NCI-H345 (cell line): ENCODE data around the gene FAM120A.

Experiments used
- DNase-seq: peaks from one replicate; lab custom pipeline; 2025; lab: John Stamatoyannopoulos, UW

FAM120A gene

GRCh38 chr9:93446073-93446472, 5.4 kb upstream of the FAM120A start:
- no peak for DNase-seq

- DNase-seq: no peak
These were observed 3.8 kb upstream of the FAM120A start for GRCh38 chr9:93447655-93448054.

GRCh38 chr9:93451849-93452709, 594 bp downstream of the FAM120A start:
- peak; percentile 19 for DNase-seq

- DNase-seq: peak; percentile 33
These were observed 1.2 kb downstream of the FAM120A start for GRCh38 chr9:93452710-93453046.

- peak; percentile 90 for DNase-seq
These were observed 1.8 kb downstream of the FAM120A start, which contains the start of gene FAM120AOS for GRCh38 chr9:93453047-93453914. Gene FAM120AOS, minus strand, starts transcription at chr9:93453581. Its CDS starts 872 bp downstream, at chr9:93452709.

GRCh38 chr9:93456022-93456421, 4.5 kb downstream of the FAM120A start:
- no peak for DNase-seq

GRCh38 chr9:93456504-93456903, 5.0 kb downstream of the FAM120A start:
- no peak for DNase-seq

GRCh38 chr9:93457006-93457405, 5.5 kb downstream of the FAM120A start:
- DNase-seq: no peak

- no peak for DNase-seq
These were observed 7.2 kb downstream of the FAM120A start for GRCh38 chr9:93458712-93459111.

GRCh38 chr9:93459432-93459847, 8.0 kb downstream of the FAM120A start:
- DNase-seq: peak; percentile 7

- no peak for DNase-seq
These were observed 9.4 kb downstream of the FAM120A start for GRCh38 chr9:93460689-93461413.

GRCh38 chr9:93461414-93461743, 9.9 kb downstream of the FAM120A start:
- no peak for DNase-seq

- no peak for DNase-seq
These were observed 10.3 kb downstream of the FAM120A start for GRCh38 chr9:93461821-93462220.

- DNase-seq: no peak
These were observed 12.3 kb downstream of the FAM120A start for GRCh38 chr9:93463638-93464248.

GRCh38 chr9:93464395-93464794, 12.9 kb downstream of the FAM120A start:
- DNase-seq: no peak

GRCh38 chr9:93464876-93465275, 13.4 kb downstream of the FAM120A start:
- DNase-seq: no peak

GRCh38 chr9:93465855-93466254, 14.4 kb downstream of the FAM120A start:
- no peak for DNase-seq

GRCh38 chr9:93466416-93467061, 15.1 kb downstream of the FAM120A start:
- no peak for DNase-seq

GRCh38 chr9:93467062-93467416, 15.6 kb downstream of the FAM120A start:
- no peak for DNase-seq

GRCh38 chr9:93467462-93467861, 16.0 kb downstream of the FAM120A start:
- peak; percentile 2 for DNase-seq

- DNase-seq: no peak
These were observed 17.4 kb downstream of the FAM120A start for GRCh38 chr9:93468763-93469456.
